ENCODE data around the gene TNFRSF18.

The TNFRSF18 gene

GRCh38 chr1:1162597-1163537 is 43.5 kb downstream of the TNFRSF18 start:
- Histone ChIP-seq H3K4me3 (ENCODE audit: low read length) (0 out of 2 replicates have a peak overlapping the region, but pooled peaks have one; percentile 10), H3K27me3 (ENCODE audit: insufficient read depth, low read length) (no peaks in the 10 kb centered on the region), H3K36me3 (ENCODE audit: insufficient read depth, low read length) (no peaks in the 10 kb centered on the region), H3K4me1 (ENCODE audit: insufficient read depth, low read length) (peaks cover 12% of the 10 kb centered on the region; the same call in 1 of the 2 replicates), H3K9ac (ENCODE audit: low read depth, low read length) (no peak overlapping the region; the same call in 1 of the 2 replicates), H3K9me3 (ENCODE audit: insufficient read depth, low read depth, low read length) (no peaks in the 10 kb centered on the region), H3K27ac (ENCODE audit: low read depth, low read length) (no peak overlapping the region)
- 86% methylated on average over 73 of the region's 73 CpGs for WGBS

DNA sequence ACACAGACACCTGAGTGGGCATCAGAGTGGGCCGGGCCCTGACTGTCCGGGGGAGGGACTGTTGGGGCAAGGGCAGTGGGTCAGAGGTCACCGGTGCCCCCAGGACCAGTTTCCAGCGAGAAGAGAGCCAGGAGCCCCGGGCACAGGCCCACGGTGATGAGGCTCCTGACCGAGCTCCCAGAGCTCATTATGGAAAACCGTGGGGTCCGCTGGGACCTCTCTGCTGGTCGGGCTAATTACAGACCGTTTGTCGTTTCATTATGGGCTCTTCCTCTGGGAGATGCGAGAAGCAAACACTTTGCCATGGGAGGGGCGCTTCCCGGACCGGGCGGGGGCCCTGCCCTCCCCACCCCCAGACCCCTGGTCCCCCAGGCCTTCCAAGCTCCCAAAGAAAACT is 44.7 kb downstream of the TNFRSF18 start:
- Histone ChIP-seq H3K36me3 (ENCODE audit: insufficient read depth, low read length) (no peaks in the 10 kb centered on the region), H3K9me3 (ENCODE audit: insufficient read depth, low read depth, low read length) (no peaks in the 10 kb centered on the region), H3K4me3 (ENCODE audit: low read length) (no peak overlapping the region), H3K27ac (ENCODE audit: low read depth, low read length) (no peak overlapping the region), H3K9ac (ENCODE audit: low read depth, low read length) (no peak overlapping the region), H3K27me3 (ENCODE audit: insufficient read depth, low read length) (no peaks in the 10 kb centered on the region), H3K4me1 (ENCODE audit: insufficient read depth, low read length) (peaks cover 12% of the 10 kb centered on the region; the same call in 1 of the 2 replicates)
- WGBS, result 84% methylated on average over 17 of the region's 17 CpGs

DNA sequence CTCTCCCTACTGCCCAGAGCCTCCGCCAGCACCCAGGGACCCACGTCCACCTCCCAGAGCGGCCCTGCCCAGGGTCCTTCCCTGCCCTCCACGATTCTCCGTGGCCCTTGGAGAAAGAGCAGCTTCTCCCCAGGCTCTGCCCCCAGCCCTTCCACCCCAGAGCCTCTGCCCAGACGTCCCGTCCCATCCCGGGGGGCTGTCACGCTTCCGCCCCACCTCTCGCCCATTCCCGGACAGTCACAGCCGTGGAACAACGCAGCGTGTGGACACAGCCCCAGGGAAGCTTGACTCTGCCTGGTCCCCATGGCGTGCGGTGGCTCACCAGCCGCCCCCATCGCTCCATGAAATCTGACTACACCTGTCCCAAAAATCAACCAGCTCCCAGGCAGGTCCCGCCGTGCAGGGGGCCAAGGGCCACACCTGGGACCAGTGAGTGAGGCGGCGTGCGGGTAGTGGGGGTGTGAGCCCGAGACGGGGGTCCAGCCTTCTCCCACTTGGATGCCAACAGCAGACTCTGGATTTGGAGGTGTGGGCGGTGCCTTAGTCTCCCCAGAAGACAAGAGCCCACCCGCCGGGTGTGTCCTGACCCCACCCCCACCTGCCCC is 45.2 kb downstream of the TNFRSF18 start:
- H3K4me1 ChIP-seq (ENCODE audit: insufficient read depth, low read length), result peaks cover 12% of the 10 kb centered on the region; the same call in 1 of the 2 replicates
- no peaks in the 10 kb centered on the region for H3K36me3 ChIP-seq (ENCODE audit: insufficient read depth, low read length)
- no peaks in the 10 kb centered on the region; the same call in 1 of the 2 replicates for H3K27me3 ChIP-seq (ENCODE audit: insufficient read depth, low read length)
- no peak overlapping the region for H3K27ac ChIP-seq (ENCODE audit: low read depth, low read length)
- H3K9ac ChIP-seq (ENCODE audit: low read depth, low read length), result no peak overlapping the region
- H3K9me3 ChIP-seq (ENCODE audit: insufficient read depth, low read depth, low read length), result no peaks in the 10 kb centered on the region
- WGBS, result 94% methylated on average over 29 of the region's 29 CpGs
- H3K4me3 ChIP-seq (ENCODE audit: low read length), result no peak overlapping the region

- Histone ChIP-seq H3K4me3 (ENCODE audit: low read length) (no peak overlapping the region), H3K4me1 (ENCODE audit: insufficient read depth, low read length) (peaks cover 12% of the 10 kb centered on the region; the same call in 1 of the 2 replicates), H3K27ac (ENCODE audit: low read depth, low read length) (no peak overlapping the region), H3K27me3 (ENCODE audit: insufficient read depth, low read length) (no peaks in the 10 kb centered on the region; the same call in 1 of the 2 replicates), H3K9ac (ENCODE audit: low read depth, low read length) (no peak overlapping the region), H3K36me3 (ENCODE audit: insufficient read depth, low read length) (no peaks in the 10 kb centered on the region), H3K9me3 (ENCODE audit: insufficient read depth, low read depth, low read length) (no peaks in the 10 kb centered on the region)
- WGBS, result 90% methylated on average over 23 of the region's 23 CpGs
Measured at GRCh38 chr1:1160281-1160930, 46.0 kb downstream of the TNFRSF18 start.

DNA sequence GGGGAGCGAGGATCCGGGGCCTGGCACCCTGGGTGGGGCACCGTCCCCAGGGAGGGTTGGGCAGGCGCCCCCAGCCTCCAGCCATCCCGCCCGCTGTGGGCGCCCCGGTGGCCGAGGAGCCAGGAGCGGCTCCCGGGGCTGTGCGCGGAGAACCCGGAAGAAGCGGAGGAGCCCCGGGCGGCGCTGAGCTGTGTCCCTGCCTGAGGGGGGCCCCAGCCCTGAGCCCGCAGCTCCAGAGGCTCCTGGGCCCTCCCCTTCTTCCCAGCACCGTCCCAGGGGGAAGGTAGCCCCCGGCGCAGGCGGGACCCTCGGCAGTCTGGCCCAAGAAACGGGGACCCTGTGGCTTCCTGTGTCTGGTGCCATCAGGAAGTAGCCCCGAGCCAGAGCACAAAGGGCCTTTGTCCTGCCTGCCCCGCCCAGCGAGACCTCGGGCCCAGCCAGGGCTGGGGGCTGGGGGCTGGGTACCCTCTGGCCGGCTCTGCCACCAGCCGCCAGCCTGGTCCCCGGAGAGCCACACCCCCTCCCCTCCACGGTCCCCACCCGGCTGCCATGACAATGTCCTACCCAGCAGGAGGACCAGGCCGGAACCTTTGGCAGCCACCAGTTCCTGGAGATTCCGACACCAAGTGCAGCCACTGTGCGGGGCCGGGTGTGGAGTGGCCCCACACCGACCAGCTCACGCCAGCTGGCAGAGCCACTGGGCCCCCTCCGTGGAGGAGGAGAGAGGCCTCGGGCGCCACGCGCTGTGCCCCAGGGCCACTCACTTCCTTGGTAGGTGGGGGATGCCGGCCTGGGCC is 48.3 kb downstream of the TNFRSF18 start:
- no peaks in the 10 kb centered on the region for H3K36me3 ChIP-seq (ENCODE audit: insufficient read depth, low read length)
- H3K4me3 ChIP-seq (ENCODE audit: low read length), result peak overlapping the region; percentile 64
- H3K27me3 ChIP-seq (ENCODE audit: insufficient read depth, low read length), result no peaks in the 10 kb centered on the region; the same call in 1 of the 2 replicates
- H3K9me3 ChIP-seq (ENCODE audit: insufficient read depth, low read depth, low read length), result 0 out of 2 replicates have a peak, but pooled peaks cover 2% of the 10 kb centered on the region
- H3K4me1 ChIP-seq (ENCODE audit: insufficient read depth, low read length), result 0 out of 2 replicates have a peak, but pooled peaks cover 5% of the 10 kb centered on the region
- WGBS, result 19% methylated on average over 46 of the region's 46 CpGs
- peak overlapping the region; percentile 84 for H3K27ac ChIP-seq (ENCODE audit: low read depth, low read length)
- H3K9ac ChIP-seq (ENCODE audit: low read depth, low read length), result peak overlapping the region; percentile 79

DNA sequence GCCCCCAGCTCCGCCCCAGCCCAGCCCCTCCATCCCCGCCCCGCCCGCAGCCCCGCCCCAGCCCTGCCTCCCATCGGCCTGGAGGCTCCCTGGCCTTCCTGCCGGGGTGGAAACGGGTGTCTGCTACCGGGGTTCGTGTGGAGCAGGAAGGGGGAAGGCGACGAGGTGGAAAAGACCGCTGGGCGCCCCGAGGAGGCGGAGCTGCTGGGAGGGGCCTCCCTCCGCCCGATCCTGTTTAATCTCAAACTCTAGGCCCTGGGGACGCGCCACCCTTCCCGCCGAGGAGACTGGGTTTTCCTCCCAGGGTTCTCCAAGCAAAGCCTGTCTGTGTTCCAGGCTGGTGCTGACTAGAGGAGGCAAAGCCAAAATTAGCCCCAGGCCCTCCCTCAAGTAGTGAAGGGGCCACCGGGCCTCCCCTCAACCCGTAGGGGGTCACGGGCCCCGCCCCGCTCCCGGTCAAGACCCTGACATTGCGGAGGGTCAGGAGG is 48.9 kb downstream of the TNFRSF18 start:
- WGBS, result under 1% methylated on average over 28 of the region's 29 CpGs
- peak overlapping the region; percentile 84 for H3K27ac ChIP-seq (ENCODE audit: low read depth, low read length)
- peaks cover 6% of the 10 kb centered on the region; the same call in 1 of the 2 replicates for H3K9me3 ChIP-seq (ENCODE audit: insufficient read depth, low read depth, low read length)
- no peaks in the 10 kb centered on the region for H3K36me3 ChIP-seq (ENCODE audit: insufficient read depth, low read length)
- peak overlapping the region; percentile 79 for H3K9ac ChIP-seq (ENCODE audit: low read depth, low read length)
- H3K27me3 ChIP-seq (ENCODE audit: insufficient read depth, low read length), result no peaks in the 10 kb centered on the region; the same call in 1 of the 2 replicates
- H3K4me3 ChIP-seq (ENCODE audit: low read length), result peak overlapping the region; percentile 64
- H3K4me1 ChIP-seq (ENCODE audit: insufficient read depth, low read length), result 0 out of 2 replicates have a peak, but pooled peaks cover 5% of the 10 kb centered on the region

DNA sequence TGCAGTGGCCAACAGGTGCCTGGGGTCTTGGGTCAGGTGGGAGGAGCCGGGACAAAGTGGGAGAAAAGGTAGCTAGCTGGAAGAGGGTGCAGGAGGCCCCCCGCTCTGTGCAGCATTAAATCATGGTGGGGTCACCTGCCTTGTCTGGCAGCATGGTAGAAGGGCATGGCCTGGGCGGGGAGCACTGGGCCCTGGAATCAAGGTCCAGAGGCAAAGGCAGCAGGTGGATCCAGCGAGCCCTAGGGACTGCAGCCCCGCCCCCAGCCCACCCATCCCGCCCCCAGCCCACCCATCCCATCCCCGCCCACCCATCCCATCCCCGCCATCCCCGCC is 49.4 kb downstream of the TNFRSF18 start:
- H3K27me3 ChIP-seq (ENCODE audit: insufficient read depth, low read length), result no peaks in the 10 kb centered on the region; the same call in 1 of the 2 replicates
- H3K4me3 ChIP-seq (ENCODE audit: low read length), result no peak overlapping the region
- H3K9ac ChIP-seq (ENCODE audit: low read depth, low read length), result no peak overlapping the region
- no peak overlapping the region for H3K27ac ChIP-seq (ENCODE audit: low read depth, low read length)
- H3K4me1 ChIP-seq (ENCODE audit: insufficient read depth, low read length), result 0 out of 2 replicates have a peak, but pooled peaks cover 5% of the 10 kb centered on the region
- 74% methylated on average over 3 of the region's 9 CpGs for WGBS
- peaks cover 6% of the 10 kb centered on the region; the same call in 1 of the 2 replicates for H3K9me3 ChIP-seq (ENCODE audit: insufficient read depth, low read depth, low read length)
- H3K36me3 ChIP-seq (ENCODE audit: insufficient read depth, low read length), result no peaks in the 10 kb centered on the region

DNA sequence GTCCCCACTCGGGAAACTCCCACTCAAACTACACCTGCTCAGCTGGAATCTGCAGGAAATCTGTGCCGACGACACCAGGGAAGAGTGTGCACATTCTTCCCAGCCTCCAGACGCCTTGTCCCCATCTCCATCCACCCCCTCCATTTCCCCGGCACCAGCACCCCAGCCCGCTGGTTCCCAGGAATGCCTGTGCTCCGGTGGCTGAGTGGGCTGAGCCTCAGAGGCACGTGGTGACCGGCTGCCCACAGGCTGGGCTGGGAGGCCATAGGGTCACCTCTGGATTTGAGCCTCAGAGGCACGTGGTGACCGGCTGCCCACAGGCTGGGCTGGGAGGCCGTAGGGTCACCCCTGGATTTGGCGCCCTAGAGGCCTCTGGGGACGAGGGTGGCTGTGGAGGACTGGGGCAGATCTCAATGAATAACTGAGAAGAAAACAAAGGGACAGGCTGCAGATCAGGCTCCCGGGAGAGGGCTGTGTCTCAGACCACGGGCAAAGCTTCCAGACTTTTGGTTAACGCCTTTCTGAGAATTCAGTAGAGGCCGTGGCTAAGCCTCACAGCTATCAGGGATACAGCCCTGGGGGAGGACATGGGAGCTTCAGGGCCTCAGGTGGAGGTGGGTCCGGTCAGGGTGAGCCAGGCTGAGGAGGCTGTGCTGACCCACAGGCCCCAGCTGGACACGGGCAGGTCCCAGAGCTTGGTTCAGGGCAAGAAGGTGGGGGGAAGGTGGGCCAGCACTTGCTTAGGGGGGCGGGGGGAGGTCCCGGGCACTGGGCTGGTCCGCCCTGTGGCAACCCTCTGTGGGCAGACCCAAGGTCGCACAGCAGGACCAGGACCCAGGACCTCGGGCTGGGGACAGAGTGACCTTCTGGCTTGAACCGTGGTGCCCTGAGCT is 50.0 kb downstream of the TNFRSF18 start:
- WGBS, result 91% methylated on average over 26 of the region's 26 CpGs
- Histone ChIP-seq H3K27me3 (ENCODE audit: insufficient read depth, low read length) (no peaks in the 10 kb centered on the region; the same call in 1 of the 2 replicates), H3K36me3 (ENCODE audit: insufficient read depth, low read length) (no peaks in the 10 kb centered on the region), H3K4me3 (ENCODE audit: low read length) (no peak overlapping the region), H3K9me3 (ENCODE audit: insufficient read depth, low read depth, low read length) (peaks cover 6% of the 10 kb centered on the region; the same call in 1 of the 2 replicates), H3K4me1 (ENCODE audit: insufficient read depth, low read length) (0 out of 2 replicates have a peak, but pooled peaks cover 5% of the 10 kb centered on the region), H3K27ac (ENCODE audit: low read depth, low read length) (no peak overlapping the region), H3K9ac (ENCODE audit: low read depth, low read length) (no peak overlapping the region)

- peaks cover 6% of the 10 kb centered on the region; the same call in 1 of the 2 replicates for H3K9me3 ChIP-seq (ENCODE audit: insufficient read depth, low read depth, low read length)
- no peak overlapping the region for H3K4me3 ChIP-seq (ENCODE audit: low read length)
- H3K4me1 ChIP-seq (ENCODE audit: insufficient read depth, low read length), result 0 out of 2 replicates have a peak, but pooled peaks cover 5% of the 10 kb centered on the region
- 95% methylated on average over 10 of the region's 10 CpGs for WGBS
- H3K9ac ChIP-seq (ENCODE audit: low read depth, low read length), result no peak overlapping the region
- no peak overlapping the region for H3K27ac ChIP-seq (ENCODE audit: low read depth, low read length)
- H3K27me3 ChIP-seq (ENCODE audit: insufficient read depth, low read length), result no peaks in the 10 kb centered on the region; the same call in 1 of the 2 replicates
- H3K36me3 ChIP-seq (ENCODE audit: insufficient read depth, low read length), result no peaks in the 10 kb centered on the region
Measured at GRCh38 chr1:1155258-1155657, 51.1 kb downstream of the TNFRSF18 start.

Data from HUES64 (cell line).